CD4-positive, alpha-beta memory T cell (primary cell): ENCODE measurements around the gene MYL12A. TPM values are rescaled to one million over a fixed set of nuclear protein-coding genes. Genes with fewer than 3 reads are reported as not detected.
A peak's percentile ranks its signal among the peaks of the same experiment; 100 is the strongest.

Experiments
- CTCF ChIA-PET: fragments of 350-600 bp; sonication (Branson Sonifier 250); formaldehyde crosslinking; loops from one replicate; lab custom pipeline; 2021; ENCODE audit warnings: inconsistent platforms; ENCODE audit not compliant: partially characterized antibody; lab: Charles Lee
- POLR2A ChIA-PET: fragments of 350-600 bp; sonication (Branson Sonifier 250); formaldehyde crosslinking; loops from one replicate; lab custom pipeline; 2021; ENCODE audit not compliant: partially characterized antibody; lab: Charles Lee
- DNase-seq, 5 donors: peaks; one replicate each; pipeline versions ENCODE4 v3.0.0 to v3.0.0-alpha.2; 2020 to 2022; ENCODE audit warnings: mixed read lengths in 1 of 5
- H3K27ac ChIP-seq: one replicate; pipeline ENCODE4 v1.7.0; 2013; ENCODE audit warnings: low read depth, low read length
- H3K27me3 ChIP-seq: 2 replicates; pipeline ENCODE4 v1.7.0; 2013; ENCODE audit warnings: mild to moderate bottlenecking, low read length, moderate library complexity; ENCODE audit not compliant: insufficient read depth
- H3K36me3 ChIP-seq: 2 replicates; pipeline ENCODE4 v1.7.0; 2013; ENCODE audit warnings: mild to moderate bottlenecking, low read length, moderate library complexity; ENCODE audit not compliant: insufficient read depth
- H3K4me1 ChIP-seq: 2 replicates; pipeline ENCODE4 v1.7.0; 2013; ENCODE audit warnings: mild to moderate bottlenecking, low read length, moderate library complexity; ENCODE audit not compliant: insufficient read depth
- H3K4me3 ChIP-seq, 2 donors: one replicate each; pipeline ENCODE4 v1.7.0; 2013; ENCODE audit warnings: low read length in 2 of 2, mild to moderate bottlenecking in 1 of 2
- H3K9me3 ChIP-seq, 2 donors: one replicate each; pipeline ENCODE4 v1.7.0; 2013; ENCODE audit warnings: low read length in 2 of 2, control low read depth in 1 of 2; ENCODE audit not compliant: control insufficient read depth in 1 of 2
- H3K27ac Mint-ChIP-seq, 7 donors: one replicate each; pipeline ENCODE4 v1.8.0; 2020 to 2021; ENCODE audit warnings: mixed read lengths in 7 of 7, mild to moderate bottlenecking in 6 of 7, inconsistent platforms in 3 of 7, moderate library complexity in 3 of 7
- H3K27me3 Mint-ChIP-seq, 2 donors: one replicate each; pipeline ENCODE4 v1.8.0; 2020 to 2021; ENCODE audit warnings: mixed read lengths in 2 of 2
- H3K36me3 Mint-ChIP-seq, 2 donors: one replicate each; pipeline ENCODE4 v1.8.0; 2020 to 2021; ENCODE audit warnings: mixed read lengths in 2 of 2, inconsistent platforms in 1 of 2, mild to moderate bottlenecking in 1 of 2
- H3K4me1 Mint-ChIP-seq, 4 donors: one replicate each; pipeline ENCODE4 v1.8.0; 2020 to 2021; ENCODE audit warnings: mixed read lengths in 4 of 4, mild to moderate bottlenecking in 1 of 4
- H3K4me3 Mint-ChIP-seq, 8 donors: one replicate each; pipeline ENCODE4 v1.8.0; 2020 to 2021; ENCODE audit warnings: mixed read lengths in 8 of 8, mild to moderate bottlenecking in 7 of 8, moderate library complexity in 6 of 8, inconsistent platforms in 3 of 8
- H3K9me3 Mint-ChIP-seq, 8 donors: one replicate each; pipeline ENCODE4 v1.8.0; 2020 to 2021; ENCODE audit warnings: mixed read lengths in 8 of 8, mild to moderate bottlenecking in 5 of 8, inconsistent platforms in 3 of 8, moderate library complexity in 1 of 8
- intact Hi-C: fragments of 100-400 bp; cut with micrococcal nuclease; formaldehyde crosslinking; loops from one replicate; pipeline ENCODE4 v1.15.1; 2023
- polyA plus RNA-seq, 2 donors: library from polyadenylated mRNA; unstranded; fragments of 300-500 nt; fragmentation: Illumina TruSeq; gene quantifications; one replicate each; pipeline ENCODE4 v1.2.3, GENCODE V29; 2021
- total RNA-seq, 2 experiments: library from RNA; stranded (reverse); gene quantifications; one replicate each; pipeline ENCODE4 v1.2.3, GENCODE V29; 2021

Gene MYL12A
- total and polyA plus RNA-seq, 4 experiments from 2014 or later: 477 to 3,569 (median 1,586) TPM

GRCh38 chr18:3281456-3282400, 34.1 kb downstream of the MYL12A start:
- Mint-ChIP-seq H3K27ac (no peak overlapping the region), H3K27me3 (no peaks in the 10 kb centered on the region), H3K4me3 (no peak overlapping the region), H3K36me3 (peaks cover 13 to 20% of the 10 kb centered on the region in 2 donors), H3K4me1 (peaks cover 0 to 4% (median 1%) of the 10 kb centered on the region in 4 donors), H3K9me3 (peaks cover 0 to 2% (median 0%) of the 10 kb centered on the region in 8 donors)
- intact Hi-C loops: loop anchor here (1.0 to 2.0 kb wide), 5 partner anchors 42 to 385 kb away; no protein-coding TSS in a partner anchor
- Histone ChIP-seq H3K4me1 (no peaks in the 10 kb centered on the region), H3K4me3 (no peak overlapping the region), H3K9me3 (no peaks in the 10 kb centered on the region), H3K27me3 (no peaks in the 10 kb centered on the region), H3K27ac (no peak overlapping the region), H3K36me3 (peaks cover 8% of the 10 kb centered on the region)
- ChIA-PET CTCF (interaction anchor here (0.6 to 17.9 kb wide), 22 partner anchors 8 to 719 kb away, joined by 3 to 317 read pairs (median 5); no protein-coding TSS in a partner anchor), POLR2A (interaction anchor here (0.6 to 1.4 kb wide), 6 partner anchors 11 to 385 kb away, joined by 3 to 10 read pairs (median 3); partner anchors contain the start of gene MYL12B)
- DNase-seq: peak in 4 of 5 donors; percentile 69 to 73 (median 72)

DNA sequence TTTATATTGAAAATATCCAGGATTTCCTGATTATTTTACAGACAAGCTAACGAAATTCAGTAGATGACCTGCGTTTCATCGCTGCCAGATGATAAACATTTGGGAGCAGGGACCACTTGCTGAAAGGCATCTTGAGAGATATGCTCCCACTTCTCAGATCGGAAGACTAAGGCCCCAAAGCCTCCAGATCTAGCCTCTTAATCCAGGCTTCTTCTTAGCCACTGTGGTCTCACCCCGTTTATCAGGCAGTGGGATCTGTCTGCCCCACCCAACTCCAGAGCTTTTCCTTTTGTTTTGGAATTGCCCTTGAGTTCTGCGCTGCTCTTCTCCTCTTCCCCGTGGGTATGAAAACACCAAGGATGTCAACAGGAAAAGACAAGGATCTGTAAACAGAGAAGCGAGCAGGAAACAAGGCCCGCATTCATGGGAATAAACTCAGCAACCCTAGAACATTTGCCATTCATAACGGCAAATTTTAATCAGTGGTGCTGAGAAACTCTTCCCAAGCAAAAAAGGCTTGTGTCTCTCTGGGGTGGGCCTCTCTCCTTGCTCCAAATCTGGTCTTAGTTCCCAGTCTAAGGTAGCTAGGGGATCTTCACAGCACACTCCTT, 35.8 kb downstream of the MYL12A start:
- H3K36me3 Mint-ChIP-seq: peaks cover 6 to 8% of the 10 kb centered on the region in 2 donors
- no peak for DNase-seq
- peak overlapping the region in 1 of 7 donors; percentile 22 for H3K27ac Mint-ChIP-seq
- no peak overlapping the region for H3K27ac ChIP-seq
- H3K4me1 ChIP-seq: no peaks in the 10 kb centered on the region
- intact Hi-C loops: no loop called here
- H3K4me1 Mint-ChIP-seq: peaks cover 0 to 3% (median 1%) of the 10 kb centered on the region in 4 donors
- no peaks in the 10 kb centered on the region for H3K9me3 ChIP-seq
- H3K4me3 Mint-ChIP-seq: no peak overlapping the region
- H3K27me3 Mint-ChIP-seq: no peaks in the 10 kb centered on the region
- ChIA-PET POLR2A (interaction anchor here (1.2 kb wide), 1 partner anchor 168 kb away, joined by 3 read pairs; no protein-coding TSS in a partner anchor), CTCF (interaction anchor here (0.7 to 17.9 kb wide), 12 partner anchors 13 to 717 kb away, joined by 3 to 317 read pairs (median 6); no protein-coding TSS in a partner anchor)
- peaks cover 0 to 3% (median 2%) of the 10 kb centered on the region in 8 donors for H3K9me3 Mint-ChIP-seq
- H3K36me3 ChIP-seq: no peaks in the 10 kb centered on the region
- H3K27me3 ChIP-seq: no peaks in the 10 kb centered on the region
- H3K4me3 ChIP-seq: no peak overlapping the region

DNA sequence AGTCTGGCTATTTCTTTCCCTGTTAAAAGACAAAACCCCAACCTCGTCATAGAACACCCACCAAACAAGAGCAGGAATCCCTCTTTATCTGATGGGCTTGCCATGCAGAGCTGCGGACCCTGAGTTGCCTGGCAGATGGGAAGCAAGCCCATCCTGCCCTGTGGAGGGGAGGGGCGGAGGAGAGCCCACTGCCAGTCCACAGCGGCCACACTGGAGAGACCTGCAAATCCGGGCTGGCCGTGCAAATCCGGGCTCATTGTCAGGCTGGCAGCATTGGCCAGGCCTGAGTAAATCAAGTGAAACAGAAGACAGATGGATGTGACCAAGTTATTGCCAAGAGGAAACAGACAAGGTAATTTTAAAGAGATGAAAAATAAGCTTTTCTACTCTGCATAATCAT, 36.3 kb downstream of the MYL12A start:
- Mint-ChIP-seq H3K9me3 (peaks cover 0 to 4% (median 2%) of the 10 kb centered on the region in 8 donors), H3K36me3 (peaks cover 3 to 4% of the 10 kb centered on the region in 2 donors), H3K4me3 (no peak overlapping the region), H3K4me1 (peaks cover 0 to 3% (median 1%) of the 10 kb centered on the region in 4 donors), H3K27me3 (no peaks in the 10 kb centered on the region), H3K27ac (no peak overlapping the region)
- H3K36me3 ChIP-seq: no peaks in the 10 kb centered on the region
- H3K4me1 ChIP-seq: no peaks in the 10 kb centered on the region
- H3K4me3 ChIP-seq: no peak overlapping the region
- no peak for DNase-seq
- H3K27ac ChIP-seq: no peak overlapping the region
- H3K27me3 ChIP-seq: no peaks in the 10 kb centered on the region
- ChIA-PET CTCF (interaction anchor here (1.1 to 17.9 kb wide), 6 partner anchors 13 to 380 kb away, joined by 3 to 317 read pairs (median 36); no protein-coding TSS in a partner anchor), POLR2A (interaction anchor here (1.1 kb wide), 1 partner anchor 13 kb away, joined by 3 read pairs; no protein-coding TSS in a partner anchor)
- intact Hi-C loops: no loop called here
- no peaks in the 10 kb centered on the region for H3K9me3 ChIP-seq

GRCh38 chr18:3284501-3284900, 36.9 kb downstream of the MYL12A start:
- no peak for DNase-seq
- intact Hi-C loops: no loop called here
- Mint-ChIP-seq H3K27me3 (no peaks in the 10 kb centered on the region), H3K4me3 (no peak overlapping the region), H3K27ac (no peak overlapping the region), H3K4me1 (peaks cover 0 to 2% (median under 1%) of the 10 kb centered on the region in 4 donors), H3K9me3 (peaks cover 0 to 7% (median 2%) of the 10 kb centered on the region in 8 donors), H3K36me3 (peaks cover 0 to 3% of the 10 kb centered on the region in 2 donors)
- Histone ChIP-seq H3K27ac (no peak overlapping the region), H3K4me1 (no peaks in the 10 kb centered on the region), H3K36me3 (no peaks in the 10 kb centered on the region), H3K9me3 (no peaks in the 10 kb centered on the region), H3K27me3 (no peaks in the 10 kb centered on the region), H3K4me3 (no peak overlapping the region)
- CTCF ChIA-PET: interaction anchor here (1.2 to 17.9 kb wide), 5 partner anchors 12 to 379 kb away, joined by 3 to 317 read pairs (median 42); no protein-coding TSS in a partner anchor
- POLR2A ChIA-PET: interaction anchor here (1.1 kb wide), 1 partner anchor 12 kb away, joined by 3 read pairs; no protein-coding TSS in a partner anchor

DNA sequence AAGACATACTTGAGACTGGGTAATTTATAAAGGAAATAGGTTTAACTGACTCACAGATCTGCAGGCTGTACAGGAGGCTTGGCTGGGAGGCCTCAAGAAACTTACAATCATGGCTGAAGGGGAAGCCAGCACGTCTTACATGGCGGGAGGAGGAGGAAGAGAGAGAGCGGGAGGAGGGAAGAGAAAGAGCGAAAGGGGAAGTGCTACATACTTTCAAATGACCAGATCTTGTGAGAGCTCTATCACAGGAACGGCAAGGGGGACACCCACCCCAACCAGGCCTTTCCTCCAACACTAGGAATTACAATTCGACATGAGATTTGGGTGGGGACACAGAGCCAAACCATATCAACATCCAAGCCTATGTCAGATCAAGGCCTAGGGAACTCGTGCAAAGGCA, 38.6 kb downstream of the MYL12A start:
- POLR2A ChIA-PET: interaction anchor here (0.6 kb wide), 1 partner anchor 166 kb away, joined by 3 read pairs; no protein-coding TSS in a partner anchor

GRCh38 chr18:3293196-3293951, 45.8 kb downstream of the MYL12A start:
- H3K27ac ChIP-seq: no peak overlapping the region

More for the DNA sequence above, 38.6 kb downstream of the MYL12A start:
- Histone ChIP-seq H3K27me3 (no peaks in the 10 kb centered on the region), H3K9me3 (no peaks in the 10 kb centered on the region), H3K4me1 (no peaks in the 10 kb centered on the region), H3K36me3 (no peaks in the 10 kb centered on the region), H3K4me3 (no peak overlapping the region), H3K27ac (no peak overlapping the region)
- no peak for DNase-seq
- Mint-ChIP-seq H3K27me3 (no peaks in the 10 kb centered on the region), H3K36me3 (peaks cover 0 to 3% of the 10 kb centered on the region in 2 donors), H3K4me1 (no peaks in the 10 kb centered on the region), H3K4me3 (no peak overlapping the region), H3K9me3 (peaks cover 4 to 18% (median 10%) of the 10 kb centered on the region in 8 donors), H3K27ac (no peak overlapping the region)
- intact Hi-C loops: no loop called here
- CTCF ChIA-PET: interaction anchor here (0.9 to 17.9 kb wide), 7 partner anchors 10 to 378 kb away, joined by 3 to 317 read pairs (median 5); no protein-coding TSS in a partner anchor

More at GRCh38 chr18:3293196-3293951, 45.8 kb downstream of the MYL12A start:
- CTCF ChIA-PET: interaction anchor here (0.9 to 6.6 kb wide), 6 partner anchors 11 to 407 kb away, joined by 3 to 72 read pairs (median 24); partner anchors contain the start of gene MYL12B
- Mint-ChIP-seq H3K4me3 (no peak overlapping the region), H3K27me3 (peaks cover 0 to 3% of the 10 kb centered on the region in 2 donors), H3K9me3 (peaks cover 6 to 26% (median 18%) of the 10 kb centered on the region in 8 donors), H3K27ac (no peak overlapping the region), H3K36me3 (peaks cover 6 to 12% of the 10 kb centered on the region in 2 donors), H3K4me1 (peaks cover 2 to 15% (median 10%) of the 10 kb centered on the region in 4 donors)
- Histone ChIP-seq H3K27me3 (no peaks in the 10 kb centered on the region), H3K9me3 (no peaks in the 10 kb centered on the region), H3K36me3 (no peaks in the 10 kb centered on the region), H3K4me1 (peaks cover 9% of the 10 kb centered on the region), H3K4me3 (no peak overlapping the region)
- DNase-seq: no peak
- intact Hi-C loops: no loop called here
- POLR2A ChIA-PET: no interaction called here
